Subcutaneous adipose tissue (tissue), 4 donors: ENCODE data around the gene NRXN3. TPM values are rescaled to one million over a fixed set of nuclear protein-coding genes. Genes with fewer than 3 reads are reported as not detected.

Experiments used
- CTCF ChIP-seq: fragments of 450-650 bp; IDR thresholded peaks from one replicate; pipeline ENCODE4 v1.5.1; 2016; ENCODE audit warnings: low read depth, mild to moderate bottlenecking, control low read depth, antibody characterized with exemption, moderate library complexity
- total RNA-seq, 4 donors: library from RNA; depleted of rRNA; stranded (reverse); fragments of >200 nt; gene quantifications; one replicate each; pipeline ENCODE4 v1.1.0, GENCODE V29; 2016

NRXN3 gene
- total RNA-seq, 4 donors from 2014 or later: 0.57 to 2.4 (median 1.1) TPM; not detected in 1

- TF ChIP-seq CTCF: no peak
Measured at GRCh38 chr14:78186277-78186676, 16.1 kb downstream of the NRXN3 start.

- no peak for TF ChIP-seq CTCF
Measured at GRCh38 chr14:78188882-78189281, 18.7 kb downstream of the NRXN3 start.

DNA sequence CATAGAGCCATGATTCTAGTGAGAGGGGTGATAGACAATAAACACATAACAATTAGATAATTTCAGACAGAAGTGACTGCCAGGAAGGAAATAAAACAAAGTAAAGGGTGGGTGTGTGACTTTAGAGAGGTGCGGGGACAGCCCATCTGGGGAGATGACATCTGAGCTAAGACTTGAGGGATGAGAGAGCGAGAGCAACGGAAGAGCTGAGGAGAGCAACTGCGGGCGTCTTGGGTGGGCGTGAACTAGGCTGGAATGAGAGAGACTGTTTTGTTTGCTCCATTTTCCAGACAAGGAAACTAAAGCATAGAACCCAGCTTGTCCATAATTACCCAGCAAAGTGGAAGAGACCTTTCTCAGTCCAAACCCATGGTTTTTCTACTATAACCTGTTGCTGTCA, 25.3 kb downstream of the NRXN3 start:
- TF ChIP-seq CTCF: no peak

- no peak for TF ChIP-seq CTCF
Measured at GRCh38 chr14:78196323-78196722, 26.1 kb downstream of the NRXN3 start.

DNA sequence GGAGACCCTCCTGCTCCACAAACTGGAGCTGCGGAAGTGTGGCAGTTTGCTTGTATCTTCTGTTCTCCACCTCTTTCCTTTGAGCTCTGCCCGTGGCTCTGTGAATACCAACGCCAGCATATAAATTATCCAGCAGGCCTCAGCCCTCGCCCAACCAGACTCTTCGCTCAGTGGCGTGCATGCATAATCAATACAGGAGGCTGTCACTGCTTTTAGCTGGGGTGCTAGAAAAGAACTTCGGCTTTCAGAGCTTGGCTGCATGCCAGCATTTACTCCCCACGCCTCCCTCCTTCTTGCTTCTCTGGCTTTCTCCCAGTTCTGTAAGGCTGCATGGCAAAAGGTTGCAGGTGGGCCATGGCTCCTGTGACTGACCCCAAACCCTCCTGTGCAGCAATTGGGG, 26.9 kb downstream of the NRXN3 start:
- TF ChIP-seq CTCF: no peak

DNA sequence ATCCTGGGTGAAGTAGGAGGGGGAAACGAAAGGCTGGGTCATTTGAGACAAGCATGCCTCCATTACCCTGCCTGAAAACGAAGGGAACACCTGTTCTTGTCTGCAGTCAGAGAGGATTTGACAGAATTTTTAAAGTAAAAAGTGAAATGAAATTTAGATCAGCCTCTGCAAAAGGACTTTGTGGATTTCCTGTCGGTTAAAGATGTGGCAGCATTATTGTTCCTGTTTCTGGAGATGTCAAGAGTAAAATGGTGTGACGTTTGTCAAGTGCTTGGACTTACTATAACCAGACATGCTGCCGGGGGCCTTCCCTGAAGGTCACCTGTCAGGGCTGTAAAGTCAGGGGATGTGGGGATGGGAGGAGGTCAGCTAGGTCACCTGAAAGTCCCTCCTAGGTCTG, 32.0 kb downstream of the NRXN3 start:
- TF ChIP-seq CTCF: no peak

GRCh38 chr14:78202976-78203375, 32.8 kb downstream of the NRXN3 start:
- TF ChIP-seq CTCF: no peak
